Testis (tissue), 3 donors: Measurements from ENCODE around the gene PODXL2. TPM values are rescaled to one million over a fixed set of nuclear protein-coding genes. Genes with fewer than 3 reads are reported as not detected.

Source experiments
- DNase-seq: peaks from one replicate; pipeline ENCODE4 v3.0.0-alpha.2; 2019
- H3K27ac ChIP-seq, 2 donors: fragments of 200-600 bp; sonication (generic); one replicate each; pipeline ENCODE4 v1.5.1; 2019
- H3K27me3 ChIP-seq: fragments of 200-600 bp; sonication (generic); one replicate; pipeline ENCODE4 v1.5.1; 2019
- H3K36me3 ChIP-seq: fragments of 200-600 bp; sonication (generic); one replicate; pipeline ENCODE4 v1.5.1; 2017; ENCODE audit warnings: low read depth; ENCODE audit errors: missing control alignments
- H3K4me1 ChIP-seq: fragments of 200-600 bp; sonication (generic); one replicate; pipeline ENCODE4 v1.5.1; 2019
- H3K4me3 ChIP-seq, 2 donors: fragments of 200-600 bp; sonication (generic); one replicate each; pipeline ENCODE4 v1.5.1; 2017 to 2019
- H3K9me3 ChIP-seq: fragments of 200-600 bp; sonication (generic); one replicate; pipeline ENCODE4 v1.5.1; 2017
- POLR2A ChIP-seq: fragments of 450-650 bp; IDR thresholded peaks from one replicate; pipeline ENCODE4 v1.6.1; 2017; ENCODE audit warnings: antibody characterized with exemption, mild to moderate bottlenecking, moderate library complexity
- WGBS, 2 donors: methylation state at CpG; one replicate each; pipeline ENCODE4 v1.1.5; 2018; 5-methylcytosine and 5-hydroxymethylcytosine counted together
- intact Hi-C: fragments of 100-400 bp; cut with DNase I; formaldehyde crosslinking; loops from one replicate; pipeline ENCODE4 v1.15.1; 2023; ENCODE audit warnings: low total_unique reads
- polyA plus RNA-seq: library from polyadenylated mRNA; stranded (reverse); fragments of 350-450 nt; fragmentation: Illumina TruSeq; extraction: RNeasy Lipid Tissue Mini Kit (QIAGEN cat#74804); gene quantifications from one replicate; pipeline ENCODE4 v1.2.3, GENCODE V29; 2014; ENCODE audit warnings: low read depth, low replicate concordance; ENCODE audit not compliant: insufficient read depth
- total RNA-seq, 2 donors: library from RNA; depleted of rRNA; stranded (reverse); fragments of >200 nt; gene quantifications; one replicate each; pipeline ENCODE4 v1.2.3, GENCODE V29; 2016
- TF ChIP-seq, protein P1 (sequence below), 3 experiments: fragments of 450-650 bp in 2 of 3; fragments of 200-600 bp in 1 of 3; sonication (generic) in 1 of 3; IDR thresholded peaks; one replicate each; pipeline ENCODE4 v1.5.1; 2016 to 2019; ENCODE audit warnings: antibody characterized with exemption in 3 of 3, mild to moderate bottlenecking in 2 of 3, moderate library complexity in 1 of 3

The PODXL2 gene
- total and polyA plus RNA-seq, 3 donors from 2014 or later, result 51.3 to 88.8 (median 71.9) TPM

DNA sequence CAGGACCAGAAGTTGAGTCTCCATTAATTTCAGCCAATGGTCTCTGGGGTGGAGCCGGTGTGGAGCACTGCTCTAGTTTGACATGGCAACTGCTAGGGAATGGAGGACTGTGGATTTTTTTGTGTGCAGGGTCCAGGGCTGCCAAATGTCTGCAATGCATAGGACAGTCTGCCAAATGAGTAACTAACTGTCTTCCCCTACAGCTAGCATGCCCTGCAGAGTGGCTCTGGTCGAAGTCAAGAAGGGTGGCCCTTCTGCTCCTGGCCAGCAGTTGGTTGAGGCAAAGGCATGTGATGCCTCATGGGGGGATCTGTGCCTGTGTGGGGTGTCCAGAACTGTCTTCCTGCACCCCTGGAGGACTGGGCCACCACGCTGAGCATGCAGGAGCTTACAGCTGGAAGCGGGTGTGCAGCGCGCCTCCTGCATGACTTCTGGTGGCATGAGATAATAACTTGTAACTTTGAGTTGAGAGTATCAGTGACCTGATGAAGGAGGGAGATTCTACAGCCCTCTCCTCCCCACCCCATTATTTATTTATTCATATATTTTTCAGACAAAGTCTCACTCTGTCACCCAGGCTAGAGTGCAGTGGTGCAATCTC lies 43.1 kb upstream of the PODXL2 start:
- intact Hi-C loops, result no loop called here
- Histone ChIP-seq H3K27me3 (no peaks in the 10 kb centered on the region), H3K4me1 (peaks cover 26% of the 10 kb centered on the region), H3K36me3 (no peaks in the 10 kb centered on the region), H3K9me3 (no peaks in the 10 kb centered on the region), H3K27ac (no peak overlapping the region), H3K4me3 (no peak overlapping the region)
- DNase-seq, result no peak
- 74 to 88% methylated on average over 5 to 6 of the region's 6 CpGs for WGBS, 2 donors
- no peak for TF ChIP-seq POLR2A
- TF ChIP-seq, protein P1, sequence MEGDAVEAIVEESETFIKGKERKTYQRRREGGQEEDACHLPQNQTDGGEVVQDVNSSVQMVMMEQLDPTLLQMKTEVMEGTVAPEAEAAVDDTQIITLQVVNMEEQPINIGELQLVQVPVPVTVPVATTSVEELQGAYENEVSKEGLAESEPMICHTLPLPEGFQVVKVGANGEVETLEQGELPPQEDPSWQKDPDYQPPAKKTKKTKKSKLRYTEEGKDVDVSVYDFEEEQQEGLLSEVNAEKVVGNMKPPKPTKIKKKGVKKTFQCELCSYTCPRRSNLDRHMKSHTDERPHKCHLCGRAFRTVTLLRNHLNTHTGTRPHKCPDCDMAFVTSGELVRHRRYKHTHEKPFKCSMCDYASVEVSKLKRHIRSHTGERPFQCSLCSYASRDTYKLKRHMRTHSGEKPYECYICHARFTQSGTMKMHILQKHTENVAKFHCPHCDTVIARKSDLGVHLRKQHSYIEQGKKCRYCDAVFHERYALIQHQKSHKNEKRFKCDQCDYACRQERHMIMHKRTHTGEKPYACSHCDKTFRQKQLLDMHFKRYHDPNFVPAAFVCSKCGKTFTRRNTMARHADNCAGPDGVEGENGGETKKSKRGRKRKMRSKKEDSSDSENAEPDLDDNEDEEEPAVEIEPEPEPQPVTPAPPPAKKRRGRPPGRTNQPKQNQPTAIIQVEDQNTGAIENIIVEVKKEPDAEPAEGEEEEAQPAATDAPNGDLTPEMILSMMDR (IDR thresholded peaks at IDR 0.05), result no peak

DNA sequence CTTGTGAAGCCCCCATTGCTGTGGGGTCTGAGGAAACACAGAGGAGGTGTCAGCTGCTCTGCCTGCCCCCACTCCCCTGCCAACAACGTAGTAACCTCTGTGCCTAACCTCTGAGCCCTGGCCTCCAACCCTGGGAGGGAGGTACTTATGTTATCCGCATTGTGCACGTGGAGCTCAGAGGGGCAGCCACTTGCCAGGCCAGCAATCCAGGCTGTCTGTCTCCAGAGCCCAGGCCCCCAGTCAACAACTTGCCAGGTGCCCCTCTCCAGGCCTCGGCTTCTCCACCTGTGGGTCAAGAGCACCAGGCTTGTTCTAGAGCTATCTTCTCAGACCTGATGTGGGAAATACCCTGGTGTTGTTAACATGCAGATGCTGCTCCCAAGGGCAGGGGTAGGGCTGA lies 41.1 kb upstream of the PODXL2 start:
- TF ChIP-seq, protein P1 (IDR thresholded peaks at IDR 0.05), result no peak
- TF ChIP-seq POLR2A, result no peak
- Histone ChIP-seq H3K27me3 (no peaks in the 10 kb centered on the region), H3K4me1 (peaks cover 34% of the 10 kb centered on the region), H3K27ac (no peak overlapping the region), H3K4me3 (no peak overlapping the region), H3K36me3 (no peaks in the 10 kb centered on the region), H3K9me3 (no peaks in the 10 kb centered on the region)
- no peak for DNase-seq
- intact Hi-C loops, result no loop called here
- WGBS, 2 donors, result 57 to 60% methylated on average over 1 to 4 of the region's 4 CpGs

DNA sequence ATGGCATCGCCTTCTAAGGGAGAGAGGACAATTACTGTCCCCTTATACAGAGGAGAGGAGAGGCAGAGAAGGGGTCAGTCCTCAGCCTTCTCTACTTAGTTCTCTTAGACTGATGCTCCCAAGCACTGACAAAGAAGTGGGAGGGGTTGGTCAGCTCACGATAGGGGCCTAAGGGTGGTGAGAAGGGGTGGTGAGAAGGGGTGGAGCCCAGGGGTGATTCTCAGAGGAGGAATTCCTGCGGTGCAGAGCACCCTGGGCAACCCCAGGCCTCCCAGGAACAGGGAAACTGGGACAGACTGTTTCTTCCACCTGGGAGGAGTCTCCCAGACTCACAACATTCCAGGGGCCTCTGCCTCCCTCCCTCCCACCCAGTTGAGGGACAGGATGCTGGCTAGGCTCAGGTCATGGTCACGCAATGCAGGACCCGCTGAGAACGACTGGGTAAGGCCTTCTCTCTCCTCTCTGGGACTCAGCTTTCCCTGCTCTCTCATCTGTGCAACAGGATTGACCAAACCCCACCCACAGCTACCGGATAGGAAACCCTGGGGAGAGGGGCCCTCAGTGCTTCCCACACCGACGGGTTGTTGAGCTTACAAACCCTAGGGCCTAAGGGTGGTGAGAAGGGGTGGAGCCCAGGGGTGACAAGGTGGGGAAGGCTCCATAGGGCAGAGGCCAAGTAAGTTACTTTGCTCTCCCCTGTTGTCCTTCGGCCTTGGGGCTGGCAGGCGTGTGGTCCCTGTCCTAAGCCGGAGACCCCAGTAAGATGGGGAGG lies 40.0 kb upstream of the PODXL2 start:
- H3K27ac ChIP-seq, result peak overlapping the region; percentile 6 to 91

DNA sequence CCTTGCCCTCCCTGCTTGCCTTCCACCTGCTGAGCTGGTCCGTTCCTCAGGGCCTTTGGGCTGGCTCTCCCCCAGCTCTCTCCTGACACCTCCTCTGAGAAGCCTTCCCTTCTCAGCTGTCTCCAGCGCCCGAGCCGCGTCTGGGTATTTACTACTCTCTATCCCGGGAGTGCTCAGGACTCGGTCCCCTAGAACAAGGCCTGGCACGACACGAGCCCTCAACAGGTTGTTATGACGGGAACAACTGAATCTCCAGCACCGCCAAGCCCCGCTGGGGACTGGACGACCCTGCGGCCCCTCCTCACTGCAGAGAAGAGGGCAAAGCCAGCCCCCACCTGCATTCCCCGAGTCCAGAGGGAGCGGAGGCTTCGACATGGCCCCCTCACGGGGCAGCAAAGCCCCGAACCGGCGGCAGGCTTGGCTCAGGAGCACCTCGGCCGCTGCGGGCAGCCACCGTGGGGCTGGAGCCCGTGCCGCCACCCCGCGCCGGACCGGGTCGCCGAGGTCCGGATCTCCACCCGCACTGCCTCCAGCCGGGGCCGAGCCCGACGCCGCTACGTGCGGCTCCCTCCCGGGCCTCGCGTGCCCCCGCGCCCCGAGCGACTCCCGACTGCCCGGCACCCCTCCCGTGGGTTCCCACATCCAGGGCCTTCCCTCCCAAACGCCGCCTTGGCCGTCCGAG lies 39.2 kb upstream of the PODXL2 start:
- Histone ChIP-seq H3K9me3 (no peaks in the 10 kb centered on the region), H3K4me3 (peak overlapping the region; percentile 92 to 95), H3K36me3 (no peaks in the 10 kb centered on the region), H3K27me3 (no peaks in the 10 kb centered on the region), H3K4me1 (peaks cover 34% of the 10 kb centered on the region), H3K27ac (peak overlapping the region; percentile 91 to 92)
- WGBS, 2 donors, result 0% methylated on average over 46 of the region's 56 CpGs; no CpG with 5 or more reads in 1 of the 2 donors
- TF ChIP-seq POLR2A, result no peak
- DNase-seq, result peak; percentile 37
- intact Hi-C loops, result no loop called here

More for the DNA sequence above, 40.0 kb upstream of the PODXL2 start:
- TF ChIP-seq, protein P1 (IDR thresholded peaks at IDR 0.05), result no peak
- TF ChIP-seq POLR2A, result no peak
- peaks cover 34% of the 10 kb centered on the region for H3K4me1 ChIP-seq
- H3K4me3 ChIP-seq, result peak overlapping the region; percentile 92 to 95
- H3K27me3 ChIP-seq, result no peaks in the 10 kb centered on the region
- 6 to 10% methylated on average over 9 to 12 of the region's 12 CpGs for WGBS, 2 donors
- peak; percentile 34 for DNase-seq
- intact Hi-C loops, result no loop called here
- no peaks in the 10 kb centered on the region for H3K36me3 ChIP-seq
- no peaks in the 10 kb centered on the region for H3K9me3 ChIP-seq

DNA sequence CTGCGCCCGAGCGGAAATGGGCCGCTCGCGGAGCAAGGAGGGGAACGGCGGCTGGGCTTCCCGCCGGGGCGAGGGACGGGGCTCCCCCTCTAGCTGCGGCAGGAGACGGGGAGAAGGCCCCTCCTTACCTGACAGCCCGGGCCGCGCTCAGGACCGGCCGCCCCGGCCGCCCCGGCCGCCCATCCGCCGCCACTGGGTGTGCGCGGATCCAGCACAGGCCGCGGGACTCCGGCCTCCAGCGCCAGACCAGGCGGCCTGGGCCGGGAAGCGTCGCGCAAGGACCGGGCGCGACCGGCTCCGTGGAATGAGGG lies 38.7 kb upstream of the PODXL2 start:
- Histone ChIP-seq H3K9me3 (no peaks in the 10 kb centered on the region), H3K27me3 (no peaks in the 10 kb centered on the region), H3K27ac (peak overlapping the region; percentile 91 to 92), H3K4me1 (peaks cover 34% of the 10 kb centered on the region), H3K36me3 (no peaks in the 10 kb centered on the region), H3K4me3 (peak overlapping the region; percentile 92 to 95)
- TF ChIP-seq POLR2A, result no peak
- TF ChIP-seq, protein P1 (IDR thresholded peaks at IDR 0.05), result no peak
- intact Hi-C loops, result no loop called here
- DNase-seq, result no peak
- WGBS, 2 donors, result 0% methylated on average over 5 to 32 of the region's 41 CpGs
